NCI-H2171 (cell line): Measurements from ENCODE around the gene UBE2D3.
"Not testable (repeated sequence)": the region's sequence is repeated elsewhere in the genome, so short reads cannot be mapped to it uniquely, and the experiment has no call there.

Source experiments
- DNase-seq: peaks from one replicate; lab custom pipeline; 2025; lab: John Stamatoyannopoulos, UW

UBE2D3 gene

GRCh38 chr4:102829803-102830202 is 2.5 kb upstream of the UBE2D3 start:
- DNase-seq: no peak

- no peak for DNase-seq
These were observed 1.1 kb upstream of the UBE2D3 start for GRCh38 chr4:102828497-102828808.

- DNase-seq: peak; percentile 93
These were observed 534 bp upstream of the UBE2D3 start for GRCh38 chr4:102827674-102828496.

GRCh38 chr4:102826105-102826889 is 1.1 kb downstream of the UBE2D3 start:
- DNase-seq: no peak

- peak; percentile 2 for DNase-seq
These were observed 1.9 kb downstream of the UBE2D3 start for GRCh38 chr4:102825261-102826091.

- DNase-seq: no peak
These were observed 3.0 kb downstream of the UBE2D3 start for GRCh38 chr4:102824398-102824797.

- DNase-seq: no peak
These were observed 3.5 kb downstream of the UBE2D3 start for GRCh38 chr4:102823897-102824296.

- DNase-seq: no peak
These were observed 3.9 kb downstream of the UBE2D3 start for GRCh38 chr4:102823464-102823863.

- no peak for DNase-seq
These were observed 7.6 kb downstream of the UBE2D3 start for GRCh38 chr4:102819588-102820365.

- DNase-seq: not testable (repeated sequence)
These were observed 8.3 kb downstream of the UBE2D3 start for GRCh38 chr4:102819100-102819499.

- DNase-seq: no peak
These were observed 9.6 kb downstream of the UBE2D3 start for GRCh38 chr4:102817613-102818268.

GRCh38 chr4:102817021-102817605 is 10.2 kb downstream of the UBE2D3 start:
- no peak for DNase-seq

GRCh38 chr4:102815981-102816380 is 11.4 kb downstream of the UBE2D3 start:
- no peak for DNase-seq

GRCh38 chr4:102809691-102810090 is 17.7 kb downstream of the UBE2D3 start:
- DNase-seq: no peak

GRCh38 chr4:102809190-102809589 is 18.2 kb downstream of the UBE2D3 start:
- no peak for DNase-seq

- no peak for DNase-seq
These were observed 19.3 kb downstream of the UBE2D3 start for GRCh38 chr4:102808009-102808408.

GRCh38 chr4:102807345-102807744 is 20.0 kb downstream of the UBE2D3 start:
- DNase-seq: no peak

GRCh38 chr4:102799816-102800215 is 27.5 kb downstream of the UBE2D3 start:
- no peak for DNase-seq

- no peak for DNase-seq
These were observed 32.4 kb downstream of the UBE2D3 start for GRCh38 chr4:102794999-102795398.

- no peak for DNase-seq
These were observed 34.9 kb downstream of the UBE2D3 start for GRCh38 chr4:102792361-102792936.
